ENCODE data around the gene VOPP1.

DNA sequence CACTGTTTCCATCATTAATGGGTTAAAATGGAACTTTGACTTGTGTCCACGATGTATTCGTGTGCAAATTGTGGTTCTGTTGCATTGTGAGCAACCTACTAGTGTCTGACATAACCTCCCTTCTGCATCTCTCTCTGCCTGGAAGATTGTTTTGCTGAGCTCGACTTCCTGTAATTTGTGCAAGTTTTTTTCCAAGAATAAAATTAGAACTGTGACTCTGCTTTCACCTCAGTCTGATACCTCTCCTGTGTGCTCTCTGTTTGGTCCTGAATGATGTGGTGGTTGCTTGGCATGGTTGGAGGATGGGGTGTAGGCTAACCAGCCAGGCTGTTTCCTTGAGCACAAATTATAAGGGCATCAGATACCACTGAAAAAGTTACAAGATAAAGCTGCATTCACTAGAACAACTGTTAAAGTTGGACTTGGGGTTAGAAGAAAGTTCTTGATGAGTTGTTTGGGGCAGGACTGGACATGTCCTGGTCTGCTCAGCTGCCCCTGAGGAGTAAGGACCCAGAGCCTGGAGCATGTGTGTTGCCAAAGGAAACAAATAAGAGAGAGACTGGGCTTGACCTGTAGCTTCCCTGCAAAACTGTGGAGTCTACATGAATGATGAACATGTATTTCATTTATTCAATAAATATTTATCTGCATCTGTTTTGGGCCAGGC, 1.9 kb upstream of the VOPP1 start:
- TF ChIP-seq, protein P1, sequence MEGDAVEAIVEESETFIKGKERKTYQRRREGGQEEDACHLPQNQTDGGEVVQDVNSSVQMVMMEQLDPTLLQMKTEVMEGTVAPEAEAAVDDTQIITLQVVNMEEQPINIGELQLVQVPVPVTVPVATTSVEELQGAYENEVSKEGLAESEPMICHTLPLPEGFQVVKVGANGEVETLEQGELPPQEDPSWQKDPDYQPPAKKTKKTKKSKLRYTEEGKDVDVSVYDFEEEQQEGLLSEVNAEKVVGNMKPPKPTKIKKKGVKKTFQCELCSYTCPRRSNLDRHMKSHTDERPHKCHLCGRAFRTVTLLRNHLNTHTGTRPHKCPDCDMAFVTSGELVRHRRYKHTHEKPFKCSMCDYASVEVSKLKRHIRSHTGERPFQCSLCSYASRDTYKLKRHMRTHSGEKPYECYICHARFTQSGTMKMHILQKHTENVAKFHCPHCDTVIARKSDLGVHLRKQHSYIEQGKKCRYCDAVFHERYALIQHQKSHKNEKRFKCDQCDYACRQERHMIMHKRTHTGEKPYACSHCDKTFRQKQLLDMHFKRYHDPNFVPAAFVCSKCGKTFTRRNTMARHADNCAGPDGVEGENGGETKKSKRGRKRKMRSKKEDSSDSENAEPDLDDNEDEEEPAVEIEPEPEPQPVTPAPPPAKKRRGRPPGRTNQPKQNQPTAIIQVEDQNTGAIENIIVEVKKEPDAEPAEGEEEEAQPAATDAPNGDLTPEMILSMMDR (IDR thresholded peaks at IDR 0.05; ENCODE audit: extremely low read depth in 1 of 2, insufficient read depth in 1 of 2, low read depth in 1 of 2, low read length in 2 of 2), result no peak
- no peak for TF ChIP-seq POLR2AphosphoS5 (IDR thresholded peaks at IDR 0.05; ENCODE audit: insufficient read depth, low read depth, low read length)
- TF ChIP-seq POLR2A (IDR thresholded peaks at IDR 0.05; ENCODE audit: low read depth, low read length), result no peak
- no peak for TF ChIP-seq GATA2 (IDR thresholded peaks at IDR 0.05; ENCODE audit: insufficient read depth, insufficient read length, low read depth, low read length)
- no peak for TF ChIP-seq EZH2 (IDR thresholded peaks at IDR 0.05; ENCODE audit: borderline replicate concordance, low read depth, low read length, severe bottlenecking)
